D721Med (cell line): ENCODE data around the gene CDKN2B.
A peak's percentile ranks its signal among the peaks of the same experiment; 100 is the strongest.

ENCODE experiments used
- DNase-seq: peaks from one replicate; pipeline ENCODE4 v3.0.0; 2011; ENCODE audit warnings: low spot score; ENCODE audit not compliant: insufficient read length
- FAIRE-seq: peaks from 2 replicates; lab custom pipeline; 2011; peaks lifted over from hg19 to GRCh38; lab: Jason Lieb, UNC
- TF ChIP-seq, protein P1 (sequence below): IDR thresholded peaks from 2 replicates; pipeline ENCODE4 v1.5.1; 2012; ENCODE audit warnings: mild to moderate bottlenecking, control low read depth; ENCODE audit not compliant: insufficient read depth; ENCODE audit errors: missing control alignments

Gene CDKN2B

DNA sequence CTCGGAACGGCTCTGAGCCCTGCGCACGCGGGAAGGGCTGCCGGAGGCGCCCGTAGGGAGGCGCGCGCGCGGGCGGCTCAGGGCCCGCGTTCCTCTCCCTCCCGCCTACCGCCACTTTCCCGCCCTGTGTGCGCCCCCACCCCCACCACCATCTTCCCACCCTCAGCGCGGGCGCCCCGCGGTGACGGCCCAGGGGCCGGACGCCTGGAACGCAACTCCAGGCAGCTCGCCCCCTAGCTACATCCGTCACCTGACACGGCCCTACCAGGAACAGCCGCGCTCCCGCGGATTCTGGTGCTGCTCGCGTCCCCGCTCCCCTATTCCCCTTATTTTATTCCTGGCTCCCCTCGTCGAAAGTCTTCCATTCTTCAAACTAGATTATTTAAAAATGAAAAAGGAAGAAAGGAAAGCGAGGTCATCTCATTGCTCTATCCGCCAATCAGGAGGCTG lies 14.5 kb downstream of the CDKN2B start, which contains the start of gene CDKN2B-AS1:
Gene CDKN2B-AS1 (plus strand): TSS at position 236 of the 450 bp plus-strand sequence.
- TF ChIP-seq, protein P1, sequence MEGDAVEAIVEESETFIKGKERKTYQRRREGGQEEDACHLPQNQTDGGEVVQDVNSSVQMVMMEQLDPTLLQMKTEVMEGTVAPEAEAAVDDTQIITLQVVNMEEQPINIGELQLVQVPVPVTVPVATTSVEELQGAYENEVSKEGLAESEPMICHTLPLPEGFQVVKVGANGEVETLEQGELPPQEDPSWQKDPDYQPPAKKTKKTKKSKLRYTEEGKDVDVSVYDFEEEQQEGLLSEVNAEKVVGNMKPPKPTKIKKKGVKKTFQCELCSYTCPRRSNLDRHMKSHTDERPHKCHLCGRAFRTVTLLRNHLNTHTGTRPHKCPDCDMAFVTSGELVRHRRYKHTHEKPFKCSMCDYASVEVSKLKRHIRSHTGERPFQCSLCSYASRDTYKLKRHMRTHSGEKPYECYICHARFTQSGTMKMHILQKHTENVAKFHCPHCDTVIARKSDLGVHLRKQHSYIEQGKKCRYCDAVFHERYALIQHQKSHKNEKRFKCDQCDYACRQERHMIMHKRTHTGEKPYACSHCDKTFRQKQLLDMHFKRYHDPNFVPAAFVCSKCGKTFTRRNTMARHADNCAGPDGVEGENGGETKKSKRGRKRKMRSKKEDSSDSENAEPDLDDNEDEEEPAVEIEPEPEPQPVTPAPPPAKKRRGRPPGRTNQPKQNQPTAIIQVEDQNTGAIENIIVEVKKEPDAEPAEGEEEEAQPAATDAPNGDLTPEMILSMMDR: peak; percentile 5
- DNase-seq (no peak), FAIRE-seq (no peak)

DNA sequence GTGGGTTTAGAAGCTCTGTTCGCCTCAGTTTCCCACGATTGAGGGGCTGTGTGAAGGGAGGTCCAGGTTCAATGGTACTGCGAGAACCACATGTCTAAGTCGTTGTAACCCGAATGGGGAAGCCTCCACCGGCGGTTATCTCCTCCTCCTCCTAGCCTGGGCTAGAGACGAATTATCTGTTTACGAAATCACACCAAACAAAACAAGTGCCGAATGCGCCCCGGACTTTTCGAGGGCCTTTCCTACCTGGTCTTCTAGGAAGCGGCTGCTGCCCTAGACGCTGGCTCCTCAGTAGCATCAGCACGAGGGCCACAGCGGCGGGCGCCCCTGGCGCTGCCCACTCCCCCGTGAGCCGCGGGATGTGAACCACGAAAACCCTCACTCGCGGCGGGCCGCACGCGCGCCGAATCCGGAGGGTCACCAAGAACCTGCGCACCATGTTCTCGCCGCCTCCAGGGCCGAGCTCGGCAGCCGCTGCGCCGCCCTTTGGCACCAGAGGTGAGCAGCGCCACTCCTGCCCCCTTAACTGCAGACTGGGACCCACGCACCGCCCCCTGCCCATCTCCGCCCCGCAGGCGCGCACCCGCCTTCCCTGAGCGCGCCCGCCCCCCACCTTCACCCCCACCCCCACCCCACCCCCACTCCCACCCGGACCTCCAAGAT lies 15.1 kb downstream of the CDKN2B start, which contains the start of gene CDKN2A:
Gene CDKN2A (minus strand): TSS at position 500 of the 663 bp plus-strand sequence.
- DNase-seq (no peak), FAIRE-seq (no peak)

DNA sequence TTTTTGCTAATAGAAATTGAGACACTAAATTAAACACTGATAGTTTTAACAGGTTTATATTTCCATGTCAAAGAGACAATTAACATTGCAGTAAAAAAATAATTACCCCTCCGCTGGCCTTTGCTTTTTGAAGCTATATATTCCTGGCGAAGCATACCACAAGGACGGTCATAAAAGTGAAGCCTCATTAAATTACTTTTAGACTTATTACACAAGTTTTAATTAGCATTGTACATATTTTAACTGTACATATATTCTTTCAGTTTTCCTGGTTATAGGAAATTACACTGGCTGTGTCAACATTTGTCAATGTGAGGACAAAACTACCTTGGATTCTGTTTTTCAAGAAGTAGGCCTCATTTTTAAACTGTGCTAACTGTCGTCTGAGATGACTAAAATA lies 16.1 kb downstream of the CDKN2B start:
- FAIRE-seq: no peak
- TF ChIP-seq, protein P1: no peak
- DNase-seq: no peak

More for the DNA sequence above, 15.1 kb downstream of the CDKN2B start, which contains the start of gene CDKN2A:
- TF ChIP-seq, protein P1: no peak

DNA sequence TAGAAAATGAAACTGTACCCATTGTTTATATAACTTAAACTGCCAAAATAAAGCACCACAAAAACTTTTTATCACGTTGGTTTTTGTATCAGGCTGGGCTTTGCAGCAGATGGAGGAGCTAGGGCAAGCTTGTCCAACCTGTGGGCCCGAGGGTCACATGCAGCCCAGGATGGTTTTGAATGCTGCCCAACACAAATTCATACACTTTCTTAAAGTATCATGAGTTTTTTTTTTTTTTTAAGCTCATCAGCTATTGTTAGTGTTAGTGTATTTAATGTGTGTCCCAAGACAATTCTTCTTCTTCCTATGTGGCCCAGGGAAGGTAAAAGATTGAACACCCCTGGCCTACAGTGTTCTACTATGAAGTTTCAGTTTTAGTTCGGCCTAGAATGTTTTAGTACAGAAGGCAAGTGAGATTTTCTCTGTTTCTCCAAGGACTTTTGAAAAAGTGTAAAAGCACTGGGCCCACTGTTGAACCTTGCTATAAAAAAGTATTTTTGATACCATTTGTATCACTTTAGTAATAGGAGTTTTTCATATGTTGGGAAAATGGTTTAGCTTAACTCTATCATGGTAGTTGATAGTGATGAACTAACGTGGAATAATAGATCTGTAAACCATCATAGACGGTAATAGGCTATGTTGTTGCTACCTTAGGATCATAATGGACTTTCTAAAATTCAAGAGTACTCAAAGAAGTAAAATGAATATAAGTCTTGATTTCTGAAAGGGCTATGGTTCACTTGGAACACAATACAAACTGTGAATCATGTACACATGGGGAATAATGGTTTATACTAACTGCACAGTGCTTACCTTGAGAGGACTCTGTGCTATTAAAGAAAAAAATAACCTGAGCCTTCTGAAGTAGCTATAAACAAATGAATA lies 17.8 kb downstream of the CDKN2B start:
- no peak for FAIRE-seq
- no peak for DNase-seq
- TF ChIP-seq, protein P1: no peak

DNA sequence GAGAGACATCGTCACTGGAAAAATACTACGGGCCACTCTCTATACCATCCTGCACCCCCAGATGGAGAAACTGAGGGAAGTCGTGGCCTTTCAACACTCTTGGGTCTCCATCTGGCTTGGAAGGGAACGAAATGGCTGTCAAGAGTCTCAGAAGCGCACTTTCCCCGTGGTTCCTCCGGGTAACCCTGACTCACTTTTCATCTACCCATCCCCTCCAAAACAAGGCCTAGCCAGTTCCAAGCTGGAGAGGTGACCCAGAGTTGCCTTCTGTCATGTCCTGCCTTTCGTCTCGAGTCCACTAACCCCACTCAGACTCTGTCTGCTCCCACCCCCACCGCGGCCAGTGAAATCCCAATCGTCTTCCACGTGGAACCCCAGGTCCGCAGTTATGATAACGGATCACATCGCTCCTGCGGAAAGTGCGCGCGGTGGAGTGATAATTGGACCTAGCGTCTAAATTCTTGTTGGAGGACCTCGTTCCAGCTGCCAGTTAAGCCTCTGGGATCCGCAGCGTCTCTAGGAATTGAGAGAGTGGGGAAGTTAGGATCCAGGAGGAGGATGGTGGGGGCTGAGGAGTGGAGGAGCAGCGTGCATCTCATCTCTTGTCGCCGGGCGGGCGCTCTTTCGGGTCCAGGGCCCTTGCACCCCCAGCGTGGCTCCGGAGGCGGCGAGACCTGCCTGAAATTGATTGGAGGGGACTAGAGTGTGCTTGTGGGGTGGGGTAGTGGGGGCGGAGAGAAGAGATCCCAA lies 19.5 kb downstream of the CDKN2B start:
- TF ChIP-seq, protein P1: no peak
- FAIRE-seq: no peak
- no peak for DNase-seq

DNA sequence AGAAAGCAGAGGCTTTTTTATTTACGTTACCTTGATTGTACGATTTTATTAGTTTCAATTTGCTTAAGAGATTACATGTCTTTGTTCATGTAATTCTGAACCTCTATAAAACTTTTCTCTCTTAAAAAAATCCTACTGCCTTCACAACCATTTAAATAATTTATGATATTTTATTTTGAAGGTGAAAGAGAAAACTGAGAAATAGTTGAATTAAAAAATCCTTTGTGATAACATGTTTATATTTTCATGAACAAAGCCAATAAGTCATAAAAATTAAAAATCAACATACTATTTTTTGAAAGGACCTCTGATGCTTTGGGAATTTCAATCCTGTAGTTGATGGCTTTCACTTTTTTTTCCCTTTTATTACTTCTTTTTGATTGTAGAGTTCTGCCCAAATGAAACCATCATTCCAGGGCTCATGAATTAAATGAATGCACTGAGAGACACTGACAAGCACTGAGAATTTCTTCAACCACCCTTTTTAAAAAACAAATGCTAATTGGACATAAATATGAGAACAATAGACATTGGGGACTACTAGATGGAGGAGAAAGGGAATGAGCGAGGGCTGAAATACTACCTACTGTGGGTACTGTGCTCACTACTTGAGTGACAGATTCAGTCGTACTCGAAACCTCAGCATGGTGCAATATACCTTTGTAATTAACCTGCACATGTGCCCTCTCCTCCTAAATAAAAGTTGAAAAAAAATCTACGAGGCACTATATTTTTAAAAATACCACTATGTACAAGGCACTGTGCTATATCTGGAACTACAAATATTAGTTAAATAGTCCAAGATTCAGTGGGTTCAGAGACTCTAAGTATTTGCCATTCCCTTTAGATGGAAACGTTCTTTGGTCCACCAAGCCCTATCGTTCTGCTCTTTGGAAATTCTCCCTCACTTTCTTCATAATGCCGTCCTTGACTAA lies 20.8 kb downstream of the CDKN2B start:
- TF ChIP-seq, protein P1: no peak
- DNase-seq (no peak), FAIRE-seq (no peak)
